Esophagus squamous epithelium (tissue), 5 donors: Measurements from ENCODE around the gene IQSEC3. TPM values are rescaled to one million over a fixed set of nuclear protein-coding genes. Genes with fewer than 3 reads are reported as not detected.

Source experiments
- DNase-seq: peaks from one replicate; lab custom pipeline; 2025; lab: John Stamatoyannopoulos, UW
- H3K27ac ChIP-seq, 4 donors: fragments of 200-600 bp; sonication (generic); one replicate each; pipeline ENCODE4 v1.5.1; 2016 to 2019; ENCODE audit warnings: mild to moderate bottlenecking in 1 of 4
- H3K27me3 ChIP-seq, 4 donors: fragments of 200-600 bp; sonication (generic); 1 replicate in 3 of 4; 2 replicates in 1 of 4; pipeline versions ENCODE4 v1.5.1 to v1.6.0; 2017 to 2021; ENCODE audit warnings: antibody characterized with exemption in 1 of 4
- H3K36me3 ChIP-seq, 3 donors: fragments of 200-600 bp; sonication (generic); one replicate each; pipeline ENCODE4 v1.5.1; 2016 to 2019
- H3K4me1 ChIP-seq, 3 donors: fragments of 200-600 bp; sonication (generic); one replicate each; pipeline ENCODE4 v1.5.1; 2017 to 2019
- H3K4me3 ChIP-seq, 4 donors: fragments of 200-600 bp; sonication (generic); 1 replicate in 3 of 4; 2 replicates in 1 of 4; pipeline ENCODE4 v1.5.1; 2016 to 2019; ENCODE audit warnings: mild to moderate bottlenecking in 2 of 4, moderate library complexity in 1 of 4
- H3K9me3 ChIP-seq, 3 donors: fragments of 200-600 bp; sonication (generic); one replicate each; pipeline ENCODE4 v1.5.1; 2016 to 2019
- POLR2A ChIP-seq, 4 donors: fragments of 450-650 bp; IDR thresholded peaks; one replicate each; pipeline ENCODE4 v1.6.1; 2017; ENCODE audit warnings: antibody characterized with exemption in 4 of 4, mild to moderate bottlenecking in 4 of 4, moderate library complexity in 3 of 4
- WGBS, 2 donors: methylation state at CpG; one replicate each; pipeline ENCODE4 v1.1.5; 2018; 5-methylcytosine and 5-hydroxymethylcytosine counted together
- intact Hi-C: fragments of 100-400 bp; cut with DNase I; formaldehyde crosslinking; loops from one replicate; pipeline ENCODE4 v1.15.0; 2022
- total RNA-seq, 4 donors: library from RNA; depleted of rRNA; stranded (reverse); fragments of >200 nt; gene quantifications; one replicate each; pipeline ENCODE4 v1.1.0, GENCODE V29; 2016
- TF ChIP-seq, protein P1 (sequence below), 6 experiments: fragments of 450-650 bp in 4 of 6; fragments of 200-600 bp in 2 of 6; sonication (generic) in 2 of 6; IDR thresholded peaks; one replicate each; pipeline ENCODE4 v1.5.1; 2016 to 2019; ENCODE audit warnings: antibody characterized with exemption in 6 of 6, mild to moderate bottlenecking in 4 of 6, moderate library complexity in 4 of 6
- donor health status: DM: yes; HTN: yes; CAD: no.

Gene IQSEC3
- total RNA-seq, 4 donors from 2014 or later: 0.04 to 0.95 (median 0.08) TPM; not detected in 1

DNA sequence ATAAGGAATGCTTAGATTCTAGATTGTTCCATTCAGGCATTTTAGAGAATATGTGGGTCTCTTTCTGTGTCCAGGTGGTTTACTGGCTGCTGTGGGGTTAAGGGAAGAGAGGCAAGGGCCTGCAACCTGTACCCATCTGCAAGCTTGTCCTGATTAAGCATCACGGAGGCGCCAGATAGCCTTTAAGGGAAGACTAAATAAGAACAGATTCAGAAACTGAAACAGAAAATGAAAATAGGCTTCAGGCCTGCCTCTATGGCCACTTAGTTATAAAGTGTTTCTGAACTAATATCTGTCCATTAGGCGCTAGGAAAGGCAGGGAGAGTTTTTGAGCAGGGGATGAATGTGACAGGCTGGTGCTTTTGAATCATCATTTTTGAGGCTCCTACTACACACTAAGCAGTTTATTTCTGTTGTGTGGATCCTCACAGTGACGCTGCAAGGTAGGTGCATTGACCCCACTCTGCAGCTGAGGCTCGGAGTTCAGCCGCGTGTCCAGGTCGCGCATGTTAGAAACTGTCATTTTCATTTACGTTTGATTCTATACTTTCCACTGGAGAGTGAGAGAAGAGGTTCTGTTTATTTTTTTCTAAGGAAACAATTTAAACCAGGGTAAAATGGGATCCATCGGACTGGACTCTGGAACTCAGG is 100.0 kb downstream of the IQSEC3 start:
- H3K4me3 ChIP-seq: no peak overlapping the region
- H3K27ac ChIP-seq: no peak overlapping the region
- 81 to 83% methylated on average over 11 of the region's 11 CpGs for WGBS, 2 donors
- peaks cover 0 to 4% (median 0%) of the 10 kb centered on the region in 3 donors for H3K4me1 ChIP-seq
- no peak for DNase-seq
- TF ChIP-seq, protein P1, sequence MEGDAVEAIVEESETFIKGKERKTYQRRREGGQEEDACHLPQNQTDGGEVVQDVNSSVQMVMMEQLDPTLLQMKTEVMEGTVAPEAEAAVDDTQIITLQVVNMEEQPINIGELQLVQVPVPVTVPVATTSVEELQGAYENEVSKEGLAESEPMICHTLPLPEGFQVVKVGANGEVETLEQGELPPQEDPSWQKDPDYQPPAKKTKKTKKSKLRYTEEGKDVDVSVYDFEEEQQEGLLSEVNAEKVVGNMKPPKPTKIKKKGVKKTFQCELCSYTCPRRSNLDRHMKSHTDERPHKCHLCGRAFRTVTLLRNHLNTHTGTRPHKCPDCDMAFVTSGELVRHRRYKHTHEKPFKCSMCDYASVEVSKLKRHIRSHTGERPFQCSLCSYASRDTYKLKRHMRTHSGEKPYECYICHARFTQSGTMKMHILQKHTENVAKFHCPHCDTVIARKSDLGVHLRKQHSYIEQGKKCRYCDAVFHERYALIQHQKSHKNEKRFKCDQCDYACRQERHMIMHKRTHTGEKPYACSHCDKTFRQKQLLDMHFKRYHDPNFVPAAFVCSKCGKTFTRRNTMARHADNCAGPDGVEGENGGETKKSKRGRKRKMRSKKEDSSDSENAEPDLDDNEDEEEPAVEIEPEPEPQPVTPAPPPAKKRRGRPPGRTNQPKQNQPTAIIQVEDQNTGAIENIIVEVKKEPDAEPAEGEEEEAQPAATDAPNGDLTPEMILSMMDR (IDR thresholded peaks at IDR 0.05): no peak
- no peak for TF ChIP-seq POLR2A (IDR thresholded peaks at IDR 0.05)
- no peaks in the 10 kb centered on the region for H3K36me3 ChIP-seq
- H3K9me3 ChIP-seq: no peaks in the 10 kb centered on the region
- intact Hi-C loops: no loop called here
- peaks cover 0 to 53% (median 0%) of the 10 kb centered on the region in 4 donors for H3K27me3 ChIP-seq

DNA sequence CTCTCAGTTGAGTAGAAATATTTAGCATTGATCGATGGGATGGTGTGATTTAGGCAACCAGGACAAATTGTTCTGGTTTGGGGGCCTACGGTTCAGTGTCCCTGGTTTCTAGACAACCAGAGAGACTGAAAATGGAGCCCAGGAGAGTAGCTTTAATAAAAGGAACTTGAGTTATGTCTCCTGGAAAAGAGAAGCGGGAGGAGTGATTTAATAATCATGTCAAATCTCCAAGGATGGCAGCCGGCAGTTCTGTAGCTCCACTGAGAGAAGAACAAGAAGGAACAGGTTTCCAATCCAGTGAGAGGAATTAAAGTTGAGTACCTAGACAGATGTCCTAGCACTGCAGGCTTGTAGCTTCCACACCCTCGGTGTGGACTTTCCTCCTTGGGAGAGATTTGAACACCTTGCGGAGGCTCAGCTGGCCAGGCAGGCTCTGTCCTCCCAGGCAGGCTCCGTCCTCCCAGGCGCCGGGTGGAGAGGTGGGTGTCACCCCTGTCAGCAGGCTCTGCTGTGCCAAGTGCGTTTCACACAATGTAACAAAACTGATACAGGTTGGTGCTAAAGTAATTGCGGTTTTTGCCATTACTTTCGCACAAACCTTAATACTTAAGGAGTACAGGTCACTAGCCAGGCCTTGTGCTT is 101.5 kb downstream of the IQSEC3 start:
- no peak for DNase-seq
- no peak for TF ChIP-seq POLR2A (IDR thresholded peaks at IDR 0.05)
- TF ChIP-seq, protein P1 (IDR thresholded peaks at IDR 0.05): no peak
- intact Hi-C loops: no loop called here
- no peak overlapping the region for H3K4me3 ChIP-seq
- WGBS, 2 donors: 65 to 73% methylated on average over 6 to 8 of the region's 12 CpGs
- H3K27me3 ChIP-seq: peaks cover 0 to 60% (median 0%) of the 10 kb centered on the region in 4 donors
- no peaks in the 10 kb centered on the region for H3K36me3 ChIP-seq
- no peaks in the 10 kb centered on the region for H3K9me3 ChIP-seq
- peaks cover 4 to 14% (median 7%) of the 10 kb centered on the region in 3 donors for H3K4me1 ChIP-seq
- no peak overlapping the region for H3K27ac ChIP-seq

DNA sequence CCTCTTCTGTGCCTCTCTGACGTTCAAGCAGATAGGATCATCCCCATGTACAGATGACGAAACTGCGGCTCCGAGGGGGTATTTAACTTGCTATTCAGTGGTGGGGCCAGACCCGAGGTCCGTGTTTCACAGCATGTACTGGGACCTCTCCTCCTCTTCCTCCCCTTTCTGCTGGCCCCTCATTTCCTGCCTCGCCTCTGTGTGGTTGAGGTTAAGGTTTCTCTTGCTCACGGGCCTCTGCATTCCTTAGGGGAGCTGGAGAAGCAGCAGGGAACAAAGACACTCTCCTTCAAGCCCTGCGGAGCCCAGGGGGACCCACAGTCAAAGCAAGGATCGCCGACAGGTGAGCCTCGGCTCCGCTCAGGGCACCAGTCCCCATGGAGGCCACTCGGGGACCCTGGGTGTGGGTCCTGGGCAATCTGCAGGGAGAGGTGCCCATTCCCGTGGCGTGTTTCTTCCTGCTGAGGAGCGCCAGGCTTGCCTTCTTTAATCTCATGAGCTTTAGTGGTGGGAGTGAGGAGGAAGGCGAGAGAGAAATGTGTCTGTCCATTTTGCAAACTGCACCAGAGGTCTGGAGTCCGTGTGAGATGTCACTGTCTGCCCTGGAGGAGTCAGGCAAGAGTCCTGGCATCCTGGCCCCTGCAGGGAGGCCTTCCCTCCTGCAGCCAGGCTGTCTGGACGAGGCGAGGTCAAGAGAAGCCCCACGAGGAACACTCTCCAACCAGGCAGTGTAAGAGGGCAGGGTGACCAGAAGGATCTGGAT is 102.4 kb downstream of the IQSEC3 start:
- TF ChIP-seq POLR2A (IDR thresholded peaks at IDR 0.05): no peak
- TF ChIP-seq, protein P1 (IDR thresholded peaks at IDR 0.05): no peak
- intact Hi-C loops: no loop called here
- H3K27me3 ChIP-seq: peaks cover 0 to 62% (median 0%) of the 10 kb centered on the region in 4 donors
- no peak for DNase-seq
- H3K27ac ChIP-seq: no peak overlapping the region
- no peak overlapping the region for H3K4me3 ChIP-seq
- H3K36me3 ChIP-seq: no peaks in the 10 kb centered on the region
- no peaks in the 10 kb centered on the region for H3K9me3 ChIP-seq
- peaks cover 4 to 16% (median 7%) of the 10 kb centered on the region in 3 donors for H3K4me1 ChIP-seq
- 73 to 75% methylated on average over 9 to 10 of the region's 22 CpGs for WGBS, 2 donors

DNA sequence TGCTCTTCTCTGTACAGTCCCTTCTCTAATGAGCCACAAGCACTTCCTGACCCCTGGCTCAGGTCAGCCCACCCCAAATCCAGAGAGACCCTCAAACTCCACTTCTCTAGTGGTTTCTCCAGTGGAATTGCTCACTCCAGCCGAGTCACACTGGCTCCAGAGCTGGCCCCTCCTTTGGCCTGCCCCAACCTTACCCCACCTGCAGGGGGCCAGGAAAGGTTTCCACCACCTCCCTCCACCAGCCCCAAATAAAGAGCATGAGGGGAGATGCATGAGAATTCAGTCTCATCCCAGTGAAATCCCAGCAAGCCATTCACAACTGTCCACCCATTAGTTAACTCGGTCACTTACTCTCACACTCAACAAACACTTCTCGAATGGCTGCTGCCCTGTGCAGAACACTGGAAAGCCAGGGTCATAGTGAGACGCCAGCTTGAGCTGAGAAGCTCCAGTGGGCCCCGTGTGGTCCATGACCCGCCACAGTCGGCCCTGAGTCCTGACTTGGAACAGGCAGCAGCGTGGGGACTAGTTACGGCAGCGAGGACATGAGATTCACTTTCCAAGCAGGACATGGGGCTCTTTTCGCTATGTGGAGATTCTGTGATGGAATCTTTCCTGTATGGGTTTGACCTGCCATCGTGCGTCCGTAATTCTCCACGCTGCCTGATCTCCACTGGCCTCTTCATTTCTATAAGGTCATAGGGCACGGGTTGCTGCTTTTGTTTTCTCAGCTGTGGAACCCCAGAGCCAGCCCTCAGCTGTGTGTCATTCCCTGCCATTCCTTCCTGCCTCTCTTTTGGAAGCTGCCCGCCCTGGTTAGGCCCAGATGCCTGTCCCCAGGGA is 103.2 kb downstream of the IQSEC3 start:
- 81 to 89% methylated on average over 10 to 16 of the region's 17 CpGs for WGBS, 2 donors

More for the DNA sequence above, 103.2 kb downstream of the IQSEC3 start:
- no peaks in the 10 kb centered on the region for H3K9me3 ChIP-seq
- intact Hi-C loops: no loop called here
- H3K27ac ChIP-seq: no peak overlapping the region
- TF ChIP-seq, protein P1 (IDR thresholded peaks at IDR 0.05): no peak
- no peak for TF ChIP-seq POLR2A (IDR thresholded peaks at IDR 0.05)
- peaks cover 4 to 16% (median 7%) of the 10 kb centered on the region in 3 donors for H3K4me1 ChIP-seq
- no peak overlapping the region for H3K4me3 ChIP-seq
- H3K36me3 ChIP-seq: no peaks in the 10 kb centered on the region
- no peak for DNase-seq
- H3K27me3 ChIP-seq: peaks cover 0 to 63% (median 0%) of the 10 kb centered on the region in 4 donors
